IMR-90 (cell line): Measurements from ENCODE around the gene PPP1R1A. TPM values are rescaled to one million over a fixed set of nuclear protein-coding genes. Genes with fewer than 3 reads are reported as not detected.

Experiments
- ATAC-seq: fragments of 200-7000 bp; cut with Tn5 transposase; 2 replicates; pipeline ENCODE4 v1.9.1; 2020; ENCODE audit warnings: low read depth, mild to moderate bottlenecking, moderate library complexity
- BruUV-seq: library from RNA; stranded (reverse); fragments of 400-500 nt; replicated peaks from 2 replicates; lab custom pipeline; 2021; lab: Mats Ljungman, UMichigan
- CTCF ChIA-PET: fragments of 300-600 bp; formaldehyde crosslinking; extraction: SDS; loops from one replicate; lab custom pipeline; 2021; ENCODE audit warnings: antibody characterized with exemption; lab: Yijun Ruan, JAX
- POLR2A ChIA-PET: fragments of 300-600 bp; sonication (Branson Sonifier 250); formaldehyde crosslinking; loops from one replicate; lab custom pipeline; 2022; ENCODE audit warnings: antibody characterized with exemption; ENCODE audit not compliant: unreplicated experiment; lab: Charles Lee
- DNase-seq: peaks from one replicate; pipeline ENCODE4 v3.0.0; 2013
- H2AFZ ChIP-seq: replicated peaks from 2 replicates; pipeline ENCODE3; 2013; ENCODE audit warnings: low read length, mild to moderate bottlenecking; ENCODE audit not compliant: poor library complexity
- H2AK5ac ChIP-seq: 2 replicates; pipeline ENCODE4 v1.6.1; 2013; ENCODE audit warnings: low read depth, low read length, inconsistent platforms
- H2AK9ac ChIP-seq: replicated peaks from 2 replicates; pipeline ENCODE3; 2013; ENCODE audit warnings: mild to moderate bottlenecking, low read depth, low read length, moderate library complexity; ENCODE audit not compliant: poor library complexity
- H2BK120ac ChIP-seq: 2 replicates; pipeline ENCODE4 v1.6.1; 2013; ENCODE audit warnings: low read depth, low read length, inconsistent platforms
- H2BK15ac ChIP-seq: 3 replicates; pipeline ENCODE4 v1.6.1; 2013; ENCODE audit warnings: low read depth, low read length, inconsistent platforms
- H2BK20ac ChIP-seq: 2 replicates; pipeline ENCODE4 v1.6.1; 2013; ENCODE audit warnings: low read depth, mild to moderate bottlenecking, inconsistent platforms, low read length, moderate library complexity
- H2BK5ac ChIP-seq: 2 replicates; pipeline ENCODE4 v1.6.1; 2013; ENCODE audit warnings: mild to moderate bottlenecking, low read depth, low read length, inconsistent platforms; ENCODE audit not compliant: poor library complexity, severe bottlenecking
- H3K14ac ChIP-seq: replicated peaks from 2 replicates; pipeline ENCODE4 v1.6.1; 2013; ENCODE audit warnings: low read depth, low read length, inconsistent platforms
- H3K18ac ChIP-seq: 2 replicates; pipeline ENCODE4 v1.6.1; 2013; ENCODE audit warnings: low read depth, low read length, control low read depth
- H3K23ac ChIP-seq: 2 replicates; pipeline ENCODE4 v1.6.1; 2013; ENCODE audit warnings: low read depth, low read length, inconsistent platforms
- H3K27ac ChIP-seq: 2 replicates; pipeline ENCODE4 v1.5.1; 2013; ENCODE audit warnings: mild to moderate bottlenecking, control low read depth, low read length; ENCODE audit not compliant: insufficient read depth
- H3K27me3 ChIP-seq: 2 replicates; pipeline ENCODE4 v1.6.1; 2013; ENCODE audit warnings: low read length; ENCODE audit not compliant: control insufficient read depth, insufficient read depth
- H3K36me3 ChIP-seq: 2 replicates; pipeline ENCODE4 v1.6.1; 2013; ENCODE audit warnings: low read length, mixed read lengths; ENCODE audit not compliant: control insufficient read depth, insufficient read depth
- H3K4ac ChIP-seq: 2 replicates; pipeline ENCODE4 v1.6.1; 2013; ENCODE audit warnings: low read depth, low read length, inconsistent platforms
- H3K4me1 ChIP-seq: 2 replicates; pipeline ENCODE4 v1.6.1; 2013; ENCODE audit warnings: low read length, mixed read lengths; ENCODE audit not compliant: control insufficient read depth, insufficient read depth
- H3K4me2 ChIP-seq: 2 replicates; pipeline ENCODE4 v1.6.1; 2013; ENCODE audit warnings: low read depth, mild to moderate bottlenecking, control low read depth, low read length, moderate library complexity
- H3K4me3 ChIP-seq: 2 replicates; pipeline ENCODE4 v1.5.1; 2013; ENCODE audit warnings: low read depth, mild to moderate bottlenecking, control low read depth, low read length, moderate library complexity; ENCODE audit not compliant: insufficient read depth
- H3K56ac ChIP-seq: 2 replicates; pipeline ENCODE4 v1.6.1; 2013; ENCODE audit warnings: low read length, inconsistent platforms; ENCODE audit not compliant: insufficient read depth; ENCODE audit errors: extremely low read depth
- H3K79me1 ChIP-seq, 2 experiments: 2 replicates each; pipeline ENCODE4 v1.6.1; 2013; ENCODE audit warnings: low read length in 2 of 2, inconsistent platforms in 1 of 2, low read depth in 1 of 2
- H3K9ac ChIP-seq: 2 replicates; pipeline ENCODE4 v1.6.1; 2013; ENCODE audit warnings: low read depth, low read length, control low read depth
- H3K9me1 ChIP-seq: 2 replicates; pipeline ENCODE4 v1.6.1; 2013; ENCODE audit warnings: low read length, inconsistent platforms; ENCODE audit not compliant: insufficient read depth
- H3K9me3 ChIP-seq: 2 replicates; pipeline ENCODE4 v1.6.1; 2013; ENCODE audit warnings: low read length; ENCODE audit not compliant: control insufficient read depth, insufficient read depth
- H4K20me1 ChIP-seq: 2 replicates; pipeline ENCODE4 v1.6.1; 2013; ENCODE audit warnings: low read length, inconsistent platforms; ENCODE audit not compliant: insufficient read depth
- H4K5ac ChIP-seq: 2 replicates; pipeline ENCODE4 v1.6.1; 2013; ENCODE audit warnings: mild to moderate bottlenecking, low read depth, low read length, control low read depth
- H4K8ac ChIP-seq, 2 experiments: 2 replicates each; pipeline ENCODE4 v1.6.1; 2013; ENCODE audit warnings: low read depth in 2 of 2, low read length in 2 of 2, control low read depth in 1 of 2, inconsistent platforms in 1 of 2
- H4K91ac ChIP-seq: 2 replicates; pipeline ENCODE4 v1.6.1; 2013; ENCODE audit warnings: low read depth, low read length, inconsistent platforms; ENCODE audit not compliant: insufficient read depth
- BHLHE40 ChIP-seq: fragments of 150-350 bp; IDR thresholded peaks from 2 replicates; pipeline ENCODE4 v1.6.1; 2016; ENCODE audit warnings: mild to moderate bottlenecking, low read depth, low read length
- CEBPB ChIP-seq: IDR thresholded peaks from 2 replicates; pipeline ENCODE4 v1.6.1; 2012; ENCODE audit warnings: low read depth, low read length, improper control_type of control experiment
- CHD1 ChIP-seq: IDR thresholded peaks from 2 replicates; pipeline ENCODE4 v1.6.1; 2012; ENCODE audit warnings: low read depth, low read length, improper control_type of control experiment
- CTCF ChIP-seq: conservative IDR thresholded peaks from 2 replicates; pipeline ENCODE4 v1.5.1; 2012; ENCODE audit warnings: mild to moderate bottlenecking, low read depth, low read length, improper control_type of control experiment
- ELK1 ChIP-seq: fragments of 150-350 bp; IDR thresholded peaks from 2 replicates; pipeline ENCODE4 v1.6.1; 2016; ENCODE audit warnings: low read depth, mild to moderate bottlenecking, low read length, moderate library complexity, borderline replicate concordance
- FOS ChIP-seq: fragments of 150-350 bp; IDR thresholded peaks from 2 replicates; pipeline ENCODE4 v1.6.1; 2016; ENCODE audit warnings: low read depth, low read length
- MAFK ChIP-seq: IDR thresholded peaks from 2 replicates; pipeline ENCODE4 v1.6.1; 2012; ENCODE audit warnings: low read depth, low read length, improper control_type of control experiment
- MAZ ChIP-seq: IDR thresholded peaks from 2 replicates; pipeline ENCODE4 v1.6.1; 2012; ENCODE audit warnings: low read depth, mild to moderate bottlenecking, low read length, improper control_type of control experiment, moderate library complexity, borderline replicate concordance
- MXI1 ChIP-seq: IDR thresholded peaks from 2 replicates; pipeline ENCODE4 v1.6.1; 2012; ENCODE audit warnings: low read depth, mild to moderate bottlenecking, low read length, moderate library complexity, borderline replicate concordance
- NFE2L2 ChIP-seq: fragments of 150-350 bp; IDR thresholded peaks from 2 replicates; pipeline ENCODE4 v1.6.1; 2016; ENCODE audit warnings: low read depth, mild to moderate bottlenecking, low read length
- POLR2A ChIP-seq: IDR thresholded peaks from 2 replicates; pipeline ENCODE4 v1.6.1; 2012; ENCODE audit warnings: mild to moderate bottlenecking, low read depth, low read length
- RAD21 ChIP-seq: IDR thresholded peaks from 2 replicates; pipeline ENCODE4 v1.6.1; 2012; ENCODE audit warnings: low read length, improper control_type of control experiment
- RCOR1 ChIP-seq: IDR thresholded peaks from 2 replicates; pipeline ENCODE4 v1.6.1; 2012; ENCODE audit warnings: mild to moderate bottlenecking, low read length, improper control_type of control experiment; ENCODE audit not compliant: insufficient replicate concordance
- RFX5 ChIP-seq: IDR thresholded peaks from 2 replicates; pipeline ENCODE4 v1.8.0; 2012; ENCODE audit warnings: low read depth, mild to moderate bottlenecking, low read length, moderate library complexity
- SMC3 ChIP-seq: fragments of 150-350 bp; IDR thresholded peaks from 2 replicates; pipeline ENCODE4 v1.6.1; 2016; ENCODE audit warnings: low read depth, mild to moderate bottlenecking, antibody characterized with exemption, low read length, moderate library complexity
- USF2 ChIP-seq: fragments of 150-350 bp; IDR thresholded peaks from 2 replicates; pipeline ENCODE4 v1.6.1; 2017; ENCODE audit warnings: mild to moderate bottlenecking, antibody characterized with exemption, low read length, low read depth
- WGBS, 2 experiments: methylation state at CpG; one replicate each; pipeline versions ENCODE4 v1.1.5 to v1.1.7; 2013; ENCODE audit warnings: missing lambda C conversion rate in 2 of 2; ENCODE audit not compliant: insufficient read length in 1 of 2; ENCODE audit errors: extremely low coverage in 2 of 2; 5-methylcytosine and 5-hydroxymethylcytosine counted together
- dilution Hi-C: fragments of 300-500 bp; cut with HindIII; formaldehyde crosslinking; loops from one replicate; pipeline ENCODE4 v1.14.3; 2018; ENCODE audit warnings: low sequenced_read_pairs; ENCODE audit not compliant: unreplicated experiment
- in situ Hi-C: fragments of 300-500 bp; cut with MboI; formaldehyde crosslinking; loops from 3 replicates; pipeline ENCODE4 v1.14.3; 2019; ENCODE audit warnings: low sequenced_read_pairs, inconsistent platforms, mixed read lengths
- intact Hi-C: fragments of 100-400 bp; cut with micrococcal nuclease; formaldehyde crosslinking; loops from 2 replicates; pipeline ENCODE4 v1.10.0; 2022
- polyA plus RNA-seq, 3 experiments: library from polyadenylated mRNA; depleted of rRNA; stranded (reverse); fragments of >200 nt; gene quantifications; 2 replicates each; pipeline ENCODE4 v1.2.3, GENCODE V29; 2012; ENCODE audit warnings: low replicate concordance in 1 of 3
- total RNA-seq: library from RNA; depleted of rRNA; stranded (reverse); fragments of >200 nt; gene quantifications from 2 replicates; pipeline ENCODE4 v1.2.3, GENCODE V29; 2012

PPP1R1A gene
- total and polyA plus RNA-seq, 2 of the 4 experiments (the other 2 are of a cell fraction), result not detected

GRCh38 chr12:54572881-54573280 is 15.6 kb downstream of the PPP1R1A start:
- CTCF ChIA-PET, result no interaction called here
- H4K5ac ChIP-seq, result no peak overlapping the region
- dilution Hi-C loops, result no loop called here

More at GRCh38 chr12:54572881-54573280, 15.6 kb downstream of the PPP1R1A start:
- Histone ChIP-seq H3K4me3 (no peak overlapping the region), H2AK9ac (no peak overlapping the region), H3K4me2 (no peak overlapping the region), H3K23ac (no peak overlapping the region), H3K18ac (no peak overlapping the region), H2AFZ (no peak overlapping the region), H4K8ac (no peak overlapping the region), H3K56ac (no peak overlapping the region), H2BK15ac (no peak overlapping the region), H3K27ac (no peak overlapping the region), H3K9ac (no peak overlapping the region), H4K91ac (no peak overlapping the region), H2BK120ac (no peak overlapping the region), H3K79me1 (no peaks in the 10 kb centered on the region), H2BK5ac (no peak overlapping the region), H2BK20ac (no peak overlapping the region), H3K36me3 (no peaks in the 10 kb centered on the region), H3K14ac (no peak overlapping the region), H2AK5ac (no peak overlapping the region), H3K9me1 (no peaks in the 10 kb centered on the region), H4K20me1 (no peaks in the 10 kb centered on the region), H3K4me1 (no peaks in the 10 kb centered on the region), H3K27me3 (peaks cover 16% of the 10 kb centered on the region; the same call in 1 of the 2 replicates), H3K4ac (no peak overlapping the region), H3K9me3 (no peaks in the 10 kb centered on the region)
- DNase-seq (no peak), ATAC-seq (no peak)
- TF ChIP-seq MXI1, result no peak
- TF ChIP-seq USF2, result no peak
- no peak for TF ChIP-seq RAD21
- TF ChIP-seq CTCF, result no peak
- no peak for TF ChIP-seq RFX5
- no peak for TF ChIP-seq MAZ
- TF ChIP-seq BHLHE40, result no peak
- TF ChIP-seq ELK1, result no peak
- TF ChIP-seq MAFK, result no peak
- no peak for TF ChIP-seq RCOR1
- no peak for TF ChIP-seq POLR2A
- no peak for TF ChIP-seq NFE2L2
- TF ChIP-seq FOS, result no peak
- TF ChIP-seq CHD1, result no peak
- TF ChIP-seq SMC3, result no peak
- no peak for TF ChIP-seq CEBPB
- intact Hi-C loops (no loop called here), in situ Hi-C loops (no loop called here)
- POLR2A ChIA-PET, result no interaction called here
- BruUV-seq, result no TSS peak
- no CpG with 5 or more reads among the region's 5 CpGs for WGBS, 2 experiments
